ENCODE data around the gene PSEN2.

- TF ChIP-seq CTCF (IDR thresholded peaks at IDR 0.05; ENCODE audit: low read depth, low read length) (peak; percentile 96), EZH2phosphoT487 (IDR thresholded peaks at IDR 0.05; ENCODE audit: low read depth) (no peak)
These were observed 42.4 kb upstream of the PSEN2 start for GRCh38 chr1:226827968-226828513.
